ENCODE measurements around the gene VASH2. TPM values are rescaled to one million over a fixed set of nuclear protein-coding genes. Genes with fewer than 3 reads are reported as not detected.
A peak's percentile ranks its signal among the peaks of the same experiment; 100 is the strongest.

VASH2 gene
- total RNA-seq, 1 donor from 2014 or later, result 27.4 TPM

GRCh38 chr1:212944229-212944901 is 6.0 kb upstream of the VASH2 start:
- H3K4me1 Mint-ChIP-seq (ENCODE audit: unreplicated experiment), result peaks cover 6% of the 10 kb centered on the region
- H3K4me3 Mint-ChIP-seq, result no peak overlapping the region

GRCh38 chr1:212945056-212945455 is 5.3 kb upstream of the VASH2 start:
- DNase-seq (ENCODE audit: extremely low spot score, unreplicated experiment), result no peak
- peaks cover 4% of the 10 kb centered on the region for H3K9me3 Mint-ChIP-seq
- H3K27me3 Mint-ChIP-seq, result peaks cover 4% of the 10 kb centered on the region
- H3K36me3 Mint-ChIP-seq, result no peaks in the 10 kb centered on the region
- no peak overlapping the region for H3K27ac Mint-ChIP-seq
- peaks cover 11% of the 10 kb centered on the region for H3K4me1 Mint-ChIP-seq (ENCODE audit: unreplicated experiment)
- H3K4me3 Mint-ChIP-seq, result no peak overlapping the region
- TF ChIP-seq CTCF (conservative IDR thresholded peaks at IDR 0.05), result no peak

More at GRCh38 chr1:212944229-212944901, 6.0 kb upstream of the VASH2 start:
- Mint-ChIP-seq H3K36me3 (no peaks in the 10 kb centered on the region), H3K27me3 (peaks cover 3% of the 10 kb centered on the region), H3K27ac (no peak overlapping the region), H3K9me3 (peaks cover 7% of the 10 kb centered on the region)
- TF ChIP-seq CTCF (conservative IDR thresholded peaks at IDR 0.05), result no peak
- no peak for DNase-seq (ENCODE audit: extremely low spot score, unreplicated experiment)

GRCh38 chr1:212945463-212946160 is 4.7 kb upstream of the VASH2 start:
- no peaks in the 10 kb centered on the region for H3K36me3 Mint-ChIP-seq
- no peak overlapping the region for H3K4me3 Mint-ChIP-seq
- H3K27ac Mint-ChIP-seq, result no peak overlapping the region
- H3K27me3 Mint-ChIP-seq, result peaks cover 8% of the 10 kb centered on the region
- no peaks in the 10 kb centered on the region for H3K9me3 Mint-ChIP-seq
- peaks cover 13% of the 10 kb centered on the region for H3K4me1 Mint-ChIP-seq (ENCODE audit: unreplicated experiment)
- no peak for DNase-seq (ENCODE audit: extremely low spot score, unreplicated experiment)
- TF ChIP-seq CTCF (conservative IDR thresholded peaks at IDR 0.05), result no peak

GRCh38 chr1:212946872-212947271 is 3.5 kb upstream of the VASH2 start:
- TF ChIP-seq CTCF (conservative IDR thresholded peaks at IDR 0.05), result no peak
- no peak overlapping the region for H3K4me3 Mint-ChIP-seq
- H3K36me3 Mint-ChIP-seq, result no peaks in the 10 kb centered on the region
- no peak overlapping the region for H3K27ac Mint-ChIP-seq
- H3K27me3 Mint-ChIP-seq, result peaks cover 10% of the 10 kb centered on the region
- no peaks in the 10 kb centered on the region for H3K9me3 Mint-ChIP-seq
- no peak for DNase-seq (ENCODE audit: extremely low spot score, unreplicated experiment)
- H3K4me1 Mint-ChIP-seq (ENCODE audit: unreplicated experiment), result peaks cover 15% of the 10 kb centered on the region

GRCh38 chr1:212949771-212950170 is 570 bp upstream of the VASH2 start:
- DNase-seq (ENCODE audit: extremely low spot score, unreplicated experiment), result no peak
- H3K36me3 Mint-ChIP-seq, result peaks cover 2% of the 10 kb centered on the region
- H3K4me3 Mint-ChIP-seq, result peak overlapping the region; percentile 93
- no peak overlapping the region for H3K27ac Mint-ChIP-seq
- TF ChIP-seq CTCF (conservative IDR thresholded peaks at IDR 0.05), result no peak
- no peaks in the 10 kb centered on the region for H3K9me3 Mint-ChIP-seq
- peaks cover 24% of the 10 kb centered on the region for H3K27me3 Mint-ChIP-seq
- peaks cover 23% of the 10 kb centered on the region for H3K4me1 Mint-ChIP-seq (ENCODE audit: unreplicated experiment)
